HG02678 (cell line): ENCODE results near the gene SIX2.
A peak's percentile ranks its signal among the peaks of the same experiment; 100 is the strongest.

ENCODE experiments used
- ATAC-seq: cut with Tn5 transposase; IDR thresholded peaks from one replicate; pipeline ENCODE4 v1.9.1; 2021; ENCODE audit warnings: mild to moderate bottlenecking, moderate library complexity; ENCODE audit not compliant: unreplicated experiment

The SIX2 gene

GRCh38 chr2:44970846-44971450, 38.3 kb downstream of the SIX2 start:
- ATAC-seq = no peak

- no peak for ATAC-seq
Measured at GRCh38 chr2:44969936-44970335, 39.3 kb downstream of the SIX2 start.

GRCh38 chr2:44967727-44968432, 41.4 kb downstream of the SIX2 start:
- ATAC-seq = no peak

- no peak for ATAC-seq
Measured at GRCh38 chr2:44967056-44967455, 42.2 kb downstream of the SIX2 start.

GRCh38 chr2:44965684-44966083, 43.6 kb downstream of the SIX2 start:
- no peak for ATAC-seq

DNA sequence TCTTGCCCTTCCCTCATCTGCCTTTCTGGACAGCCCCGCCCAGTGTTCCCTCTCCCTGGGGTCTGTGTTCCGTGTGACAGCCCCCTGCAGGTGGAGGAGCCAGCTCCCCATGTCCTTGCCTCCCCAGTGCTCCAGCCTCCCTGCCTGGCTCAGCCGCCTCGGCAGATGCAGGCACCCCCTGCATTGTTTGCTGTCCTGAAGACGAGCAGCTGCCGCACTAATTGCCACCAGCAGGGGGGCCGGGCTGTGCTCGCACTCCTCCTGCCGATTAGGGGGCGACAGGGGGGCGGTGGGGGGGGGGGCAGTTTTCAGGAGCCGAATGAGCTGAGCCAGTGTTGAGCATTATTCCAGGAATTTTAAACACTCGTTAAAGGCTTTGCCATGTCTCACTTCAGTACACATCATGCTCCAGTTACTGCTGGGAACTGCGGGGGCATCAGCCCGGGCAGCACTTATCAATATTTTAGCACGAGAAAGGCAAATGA, 44.5 kb downstream of the SIX2 start:
- ATAC-seq = no peak

DNA sequence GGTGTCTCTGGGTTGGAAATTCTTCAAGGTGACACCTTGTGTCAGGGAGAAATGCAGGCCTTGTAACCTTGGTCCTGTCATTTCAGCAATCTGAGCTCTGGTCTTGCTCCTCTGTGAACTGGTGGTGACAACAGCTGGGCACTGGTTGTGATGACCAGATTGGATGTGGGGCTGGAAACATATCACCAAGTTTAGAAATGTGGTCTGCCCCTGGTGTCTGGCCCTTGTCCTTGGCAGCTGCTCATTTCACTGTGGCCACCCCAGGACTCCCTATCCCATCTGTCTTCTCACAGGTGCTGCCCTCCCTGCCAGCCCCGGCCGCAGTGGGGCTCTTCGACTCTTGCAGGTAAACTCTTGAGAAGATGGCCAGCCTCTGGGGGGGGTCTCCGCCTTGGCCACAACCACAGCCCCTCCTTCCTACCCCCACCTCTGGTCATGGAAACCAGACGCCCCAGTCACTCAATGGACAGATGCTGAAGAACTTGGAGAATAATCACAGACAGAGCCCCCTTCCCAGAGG, 47.0 kb downstream of the SIX2 start:
- no peak for ATAC-seq

GRCh38 chr2:44960871-44961270, 48.4 kb downstream of the SIX2 start:
- ATAC-seq = no peak

GRCh38 chr2:44959855-44960254, 49.4 kb downstream of the SIX2 start:
- no peak for ATAC-seq

DNA sequence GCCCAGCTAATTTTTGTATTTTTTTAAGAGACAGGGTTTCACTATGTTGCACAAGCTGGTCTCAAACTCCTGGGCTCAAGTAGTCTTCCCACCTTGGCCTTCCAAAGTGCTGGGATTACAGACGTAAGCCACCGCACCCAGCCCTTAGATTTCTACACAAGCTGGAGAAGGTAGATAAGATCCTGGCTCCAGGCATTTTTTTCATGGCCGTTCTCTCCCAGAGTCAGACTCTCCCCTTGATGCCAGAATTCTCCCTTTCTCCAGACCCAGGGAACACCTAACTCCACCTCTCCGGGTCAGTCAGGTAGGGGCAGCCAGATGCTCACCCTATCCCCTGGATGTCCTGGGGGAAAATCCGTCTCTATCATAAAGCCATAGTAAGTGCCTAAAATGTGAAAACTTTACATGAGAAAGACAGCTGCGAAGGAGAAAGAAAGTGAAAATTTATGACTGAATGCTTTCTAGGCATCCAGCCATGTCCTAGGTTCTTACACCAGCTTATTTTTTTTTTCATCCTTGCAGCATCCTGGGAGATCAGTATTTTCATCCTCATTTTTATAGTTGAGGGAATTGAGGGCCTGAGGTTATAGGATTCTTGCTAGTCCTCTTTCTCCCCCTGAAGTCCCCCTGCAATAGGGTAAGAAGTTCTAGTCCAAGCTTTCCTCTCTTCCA, 51.5 kb downstream of the SIX2 start:
- ATAC-seq = no peak

DNA sequence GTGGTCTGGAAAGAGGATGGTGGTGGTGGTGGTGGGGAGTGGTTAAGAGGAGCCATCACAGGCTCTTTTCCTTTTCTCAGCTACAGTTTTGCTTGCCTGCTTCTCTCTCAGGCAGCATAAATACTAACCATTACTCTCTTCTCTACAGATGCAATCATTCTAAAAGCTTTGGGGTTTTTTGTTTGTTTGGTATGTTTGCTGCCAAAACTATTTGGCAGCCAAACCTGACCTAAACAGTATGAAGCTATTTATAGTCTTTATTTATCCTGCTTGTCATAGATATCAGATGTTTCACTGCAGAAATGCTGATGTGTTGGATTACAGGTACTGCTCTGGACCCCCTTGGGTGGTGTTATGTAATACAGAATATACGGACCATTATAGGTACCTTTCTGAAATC, 52.4 kb downstream of the SIX2 start:
- ATAC-seq = no peak

DNA sequence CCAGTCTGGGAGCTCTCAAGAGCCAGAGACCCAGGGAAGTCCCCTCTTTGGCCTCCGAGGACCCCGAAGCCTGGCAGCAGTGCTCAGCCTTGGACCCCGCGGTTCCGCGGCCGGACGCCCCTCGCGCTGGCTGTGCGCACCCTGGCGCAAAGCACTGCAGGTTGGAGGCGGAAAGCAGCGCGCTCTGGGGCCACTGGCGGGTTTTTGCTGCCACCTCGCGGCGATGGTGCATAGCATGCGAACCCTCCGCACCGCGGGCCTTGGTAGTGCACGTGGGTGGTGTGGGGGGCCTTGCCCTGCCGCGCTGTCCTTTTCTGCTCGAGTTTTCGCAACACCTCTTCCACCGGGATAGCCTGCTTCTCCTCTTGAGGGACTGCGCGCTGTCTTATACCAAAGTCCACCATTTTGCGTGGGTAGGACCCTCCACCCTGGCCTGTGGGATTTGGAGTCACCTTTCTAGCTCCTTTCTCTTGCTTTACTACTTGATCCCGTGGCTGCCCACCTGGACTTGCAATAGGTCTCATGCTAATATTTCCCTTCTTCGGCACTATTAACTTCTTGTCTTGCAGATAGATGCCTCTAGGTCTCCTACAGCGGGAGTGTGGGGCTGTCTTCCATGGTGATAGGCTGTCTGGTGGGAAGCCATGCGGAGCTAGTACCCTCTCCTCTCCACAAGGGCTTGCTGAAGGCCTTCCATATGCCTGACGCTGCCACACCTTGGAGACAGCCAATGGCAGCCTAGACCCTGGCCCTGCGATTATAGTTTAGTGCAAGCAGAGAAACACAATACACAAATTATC, 53.5 kb downstream of the SIX2 start:
- peak; percentile 71 for ATAC-seq
